Stimulated activated CD4-positive, alpha-beta T cell treated with anti-CD3 and anti-CD28 coated beads, Interleukin-1b, Interleukin-23, amount 100 ng/mL, for 24 hours (primary cell): ENCODE results near the gene BTNL9.
"Not testable (repeated sequence)": the region's sequence is repeated elsewhere in the genome, so short reads cannot be mapped to it uniquely, and the experiment has no call there.

Experiments used
- DNase-seq, 4 experiments: peaks; one replicate each; pipeline ENCODE4 v3.0.0-alpha.2; 2020; ENCODE audit warnings: low read depth in 4 of 4, low spot score in 1 of 4

Gene BTNL9

DNA sequence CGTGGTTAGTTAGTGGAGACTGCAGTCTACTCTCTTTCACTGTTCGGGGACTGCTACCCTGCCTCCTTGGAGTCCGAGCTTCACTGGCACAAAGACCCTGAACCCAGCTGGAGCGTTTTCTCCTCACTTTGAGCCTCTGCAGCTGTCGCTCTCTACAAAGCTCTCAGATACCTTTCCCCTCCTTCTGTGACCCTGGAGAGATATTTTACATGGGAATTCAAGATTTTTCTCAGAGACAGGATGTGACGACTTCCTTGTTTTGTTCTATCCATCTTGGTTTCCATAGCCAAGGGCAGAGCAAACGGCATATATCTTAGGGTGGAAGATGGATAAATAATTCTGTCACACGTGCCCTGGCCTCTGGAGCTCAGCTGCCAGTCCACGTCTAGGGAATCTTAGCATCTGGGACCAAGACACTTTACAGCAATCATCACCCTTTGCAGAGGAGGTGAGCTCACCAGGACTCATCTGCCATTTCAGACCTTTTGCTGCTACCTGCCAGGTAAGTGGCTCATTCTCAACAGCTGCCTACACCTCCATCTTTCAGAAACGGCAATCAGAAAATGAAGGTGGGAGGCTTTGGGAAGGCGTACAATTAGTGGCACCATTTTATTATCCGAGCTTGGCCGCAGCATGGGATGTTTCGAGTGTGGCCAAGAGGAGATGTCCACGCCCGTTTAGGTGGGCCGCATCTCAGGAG is at the start of gene BTNL9:
TSS of gene BTNL9 (plus strand) at position 336 of the 700 bp plus-strand sequence. CDS start 5,224 bp downstream, outside the sequence.
- no peak for DNase-seq

DNA sequence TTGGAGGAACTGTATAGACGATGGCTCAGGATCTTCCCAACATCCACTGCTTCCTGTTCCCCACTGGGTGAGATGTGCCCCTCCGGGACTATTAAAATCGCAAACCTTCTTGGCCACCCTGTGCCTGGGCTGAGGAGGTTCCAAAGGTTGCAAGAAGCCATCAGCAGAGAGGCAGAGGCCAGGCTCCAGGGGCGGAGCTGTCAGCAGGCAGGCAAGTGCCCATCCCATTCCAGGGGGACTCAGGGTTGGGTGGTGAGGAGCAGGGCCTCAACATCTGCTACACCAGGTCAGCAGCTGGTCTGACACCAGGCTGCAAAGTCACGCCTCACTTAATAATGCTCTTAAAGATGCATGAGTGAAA is 49.2 kb upstream of the BTNL9 start:
- no peak for DNase-seq

DNA sequence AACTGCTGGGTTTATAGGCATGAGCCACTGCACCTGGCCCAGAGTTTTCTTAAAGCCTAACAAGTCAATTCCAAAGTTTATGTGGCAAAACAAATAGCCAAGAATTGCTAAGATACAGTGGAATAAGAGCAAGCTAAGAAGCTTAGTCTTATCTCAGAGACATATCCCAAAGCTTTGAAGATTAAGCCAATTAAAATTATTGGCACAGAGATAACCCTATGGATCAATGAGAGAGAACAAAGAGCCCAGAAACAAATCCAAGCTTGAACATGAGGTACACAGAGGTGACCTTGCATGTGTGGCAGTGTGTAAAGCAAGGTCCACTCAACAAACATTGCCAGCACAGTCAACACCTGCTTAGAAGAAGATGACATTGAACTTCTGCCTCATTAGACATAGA is 38.1 kb upstream of the BTNL9 start:
- no peak for DNase-seq

DNA sequence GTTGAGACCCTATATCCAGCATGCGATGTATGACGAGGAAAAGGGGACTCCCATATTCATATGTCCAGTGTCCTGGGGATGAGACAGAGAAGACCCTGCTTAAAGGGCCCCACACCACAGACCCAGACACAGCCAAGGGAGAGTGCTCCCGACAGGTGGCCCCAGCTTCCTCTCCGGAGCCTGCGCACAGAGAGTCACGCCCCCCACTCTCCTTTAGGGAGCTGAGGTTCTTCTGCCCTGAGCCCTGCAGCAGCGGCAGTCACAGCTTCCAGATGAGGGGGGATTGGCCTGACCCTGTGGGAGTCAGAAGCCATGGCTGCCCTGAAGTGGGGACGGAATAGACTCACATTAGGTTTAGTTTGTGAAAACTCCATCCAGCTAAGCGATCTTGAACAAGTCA is 34.3 kb upstream of the BTNL9 start:
- no peak for DNase-seq

DNA sequence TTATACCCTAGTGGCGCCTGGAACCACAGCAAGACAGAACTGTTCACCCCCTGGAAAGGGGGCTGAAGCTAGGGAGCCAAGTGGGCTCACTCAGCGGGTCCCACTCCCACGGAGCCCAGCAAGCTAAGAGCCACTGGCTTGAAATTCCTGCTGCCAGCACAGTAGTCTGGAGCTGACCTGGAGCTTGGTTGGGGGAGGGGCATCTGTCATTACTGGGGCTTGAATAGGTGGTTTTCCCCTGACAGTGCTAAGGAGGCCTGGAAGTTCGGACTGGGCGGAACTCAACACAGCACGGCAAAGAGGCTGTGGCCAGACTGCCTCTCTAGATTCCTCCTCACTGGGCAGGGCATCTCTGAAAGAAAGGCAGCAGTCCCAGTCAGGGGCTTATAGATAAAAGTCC is 31.9 kb upstream of the BTNL9 start:
- no peak for DNase-seq

DNA sequence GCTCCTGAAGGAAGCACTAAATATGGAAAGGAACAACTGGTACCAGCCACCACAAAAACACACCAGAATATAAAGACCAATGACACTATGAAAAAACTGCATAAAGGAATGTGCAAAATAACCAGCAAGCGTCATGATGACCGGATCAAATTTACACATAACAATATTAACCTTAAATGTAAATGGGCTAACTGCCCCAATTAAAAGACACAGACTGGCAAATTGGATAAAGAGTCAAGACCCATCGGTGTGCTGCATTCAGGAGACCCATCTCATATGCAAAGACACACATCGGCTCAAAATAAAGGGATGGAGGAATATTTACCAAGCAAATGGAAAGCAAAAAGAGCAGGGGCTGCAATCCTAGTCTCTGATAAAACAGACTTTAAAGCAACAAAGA is 30.0 kb upstream of the BTNL9 start:
- not testable (repeated sequence) for DNase-seq

DNA sequence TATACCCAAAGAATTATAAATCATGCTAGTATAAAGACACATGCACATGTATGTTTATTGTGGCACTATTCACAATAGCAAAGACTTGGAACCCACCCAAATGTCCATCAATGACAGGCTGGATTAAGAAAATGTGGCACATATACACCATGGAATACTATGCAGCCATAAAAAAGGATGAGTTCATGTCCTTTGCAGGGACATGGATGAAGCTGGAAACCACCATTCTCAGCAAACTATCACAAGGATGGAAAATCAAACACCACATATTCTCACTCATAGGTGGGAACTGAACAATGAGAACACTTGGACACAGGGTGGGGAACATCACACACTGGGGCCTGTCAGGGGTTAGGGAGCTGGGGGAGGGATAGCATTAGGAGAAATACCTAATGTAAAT is 25.4 kb upstream of the BTNL9 start:
- not testable (repeated sequence) for DNase-seq

DNA sequence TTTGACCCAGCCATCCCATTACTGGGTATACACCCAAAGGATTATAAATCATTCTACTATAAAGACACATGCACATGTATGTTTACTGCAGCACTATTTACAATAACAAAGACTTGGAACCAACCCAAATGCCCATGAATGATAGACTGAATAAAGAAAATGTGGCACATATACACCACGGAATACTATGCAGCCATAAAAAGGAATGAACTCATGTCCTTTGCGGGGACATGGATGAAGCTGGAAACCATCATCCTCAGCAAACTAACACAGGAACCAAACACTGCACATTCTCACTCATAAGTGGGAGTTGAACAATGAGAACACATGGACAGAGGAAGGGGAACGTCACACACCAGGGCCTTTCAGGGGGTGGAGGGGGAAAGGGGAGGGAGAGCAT is 22.6 kb upstream of the BTNL9 start:
- not testable (repeated sequence) for DNase-seq

DNA sequence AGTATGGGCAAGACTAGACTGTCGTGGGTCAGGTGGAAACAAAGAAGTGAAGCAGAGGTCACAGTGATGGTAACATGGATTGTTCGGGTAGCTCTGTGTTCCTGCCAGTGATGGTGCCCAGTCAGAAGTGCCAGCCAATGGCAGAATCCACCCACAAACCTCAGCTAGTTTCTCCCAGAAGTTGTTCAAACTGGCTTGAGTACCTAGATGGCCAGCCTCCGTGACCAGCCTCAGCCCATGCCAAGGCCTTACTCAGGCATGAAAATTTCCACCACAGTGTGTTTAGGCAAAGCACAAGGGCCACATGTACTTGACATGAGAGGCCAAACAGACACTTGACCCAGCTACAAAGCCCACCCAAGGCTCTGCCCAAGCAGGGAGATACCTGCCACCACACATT is 19.4 kb upstream of the BTNL9 start:
- DNase-seq = no peak

DNA sequence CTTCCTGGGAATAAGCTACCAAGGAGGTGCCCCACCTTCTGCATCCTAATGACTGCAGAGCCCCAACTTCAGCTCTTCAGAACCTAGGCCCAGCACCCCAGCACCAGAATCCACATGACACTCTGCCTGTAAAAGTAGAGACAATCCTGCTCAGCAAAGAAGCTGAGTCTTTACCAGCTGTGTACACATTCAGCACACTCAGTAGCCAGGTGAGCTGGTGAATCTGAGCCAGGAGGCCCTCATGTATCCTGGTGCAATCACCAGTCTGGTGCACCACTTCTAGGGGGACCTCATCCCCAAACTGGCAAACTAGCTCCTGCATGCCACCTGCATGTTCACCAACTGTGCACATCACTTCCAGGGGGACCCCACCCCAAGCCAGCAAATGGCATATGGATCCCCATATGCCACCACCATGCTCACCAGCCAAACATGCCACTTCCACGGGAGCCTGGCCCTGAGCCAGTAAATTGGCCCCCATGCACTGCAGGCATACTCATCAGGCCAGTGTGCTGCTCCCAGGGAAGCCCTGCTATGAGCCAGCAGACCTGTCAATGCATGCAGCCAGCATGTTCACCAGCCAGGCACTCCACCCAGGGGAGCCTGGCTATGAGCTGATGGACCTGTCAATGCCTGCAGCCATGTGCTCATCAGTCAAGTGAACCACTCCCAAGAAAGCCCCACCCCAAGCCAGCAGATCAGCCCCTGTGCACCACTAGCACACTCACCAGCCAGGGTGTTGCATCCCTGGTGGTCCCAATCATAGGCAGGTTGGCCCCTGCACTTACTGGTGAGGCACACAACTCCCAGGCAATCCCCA is 15.6 kb upstream of the BTNL9 start:
- DNase-seq = no peak

DNA sequence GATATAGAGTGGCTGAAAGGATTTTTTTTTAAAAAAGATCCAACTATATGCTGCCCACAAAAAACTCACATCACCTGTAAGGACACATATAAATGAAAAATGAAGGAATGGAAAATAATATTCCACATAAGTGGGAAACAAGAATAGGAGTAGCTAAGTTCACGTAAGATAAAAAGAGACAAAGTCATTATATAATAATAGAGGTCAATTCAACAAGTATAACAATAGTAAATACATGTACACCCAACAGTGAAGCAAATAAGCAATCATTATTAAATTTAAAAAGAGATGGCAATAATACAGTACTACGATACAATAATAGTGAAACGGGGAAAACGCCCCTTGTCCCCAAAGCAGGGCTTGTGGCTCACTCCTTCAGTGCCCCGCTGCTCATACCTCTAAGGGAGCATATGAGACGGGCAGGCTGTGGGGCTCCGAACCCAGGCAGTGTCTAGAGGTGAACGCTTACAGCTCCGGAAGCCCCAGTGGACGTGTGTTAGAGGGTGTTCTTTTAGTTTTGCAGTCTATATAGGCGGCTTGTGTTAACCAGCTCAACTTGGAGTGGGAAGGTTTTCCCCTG is 12.5 kb upstream of the BTNL9 start:
- no peak for DNase-seq

DNA sequence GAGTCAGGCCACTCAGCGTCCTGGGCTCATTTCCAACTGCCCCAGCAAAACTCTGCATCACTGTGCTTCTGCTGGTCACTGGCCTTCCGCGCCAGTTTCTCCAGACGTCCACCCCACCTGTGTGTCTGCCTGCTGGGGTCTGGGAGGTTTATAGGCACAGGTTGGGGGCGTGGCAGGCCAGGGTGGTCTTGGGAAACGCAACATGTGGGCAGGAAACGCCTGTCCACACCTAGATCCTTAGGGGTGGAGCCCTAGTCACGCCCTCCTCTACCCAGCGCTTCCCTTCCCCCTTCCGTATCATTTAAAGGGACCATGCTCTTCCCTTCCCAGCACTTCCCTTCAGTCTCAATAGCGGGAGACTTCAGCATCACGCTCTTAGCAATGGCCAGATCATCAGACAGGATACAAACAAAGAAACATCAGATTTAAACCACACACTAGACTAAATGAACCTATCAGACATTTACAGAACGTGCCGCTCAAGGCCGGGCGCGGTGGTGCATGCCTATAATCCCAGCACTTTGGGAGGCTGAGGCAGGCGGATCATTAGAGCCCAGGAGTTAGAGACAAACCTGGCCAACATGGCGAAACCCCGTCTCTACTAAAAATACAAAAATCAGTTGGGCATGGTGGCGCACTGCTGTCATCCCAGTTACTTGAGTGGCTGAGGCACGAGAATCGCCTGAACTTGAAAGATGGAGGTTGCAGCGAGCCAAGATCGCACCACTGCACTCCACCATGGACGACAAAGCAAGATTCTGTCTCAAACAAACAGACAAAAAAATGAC is 11.8 kb upstream of the BTNL9 start:
- DNase-seq = no peak

DNA sequence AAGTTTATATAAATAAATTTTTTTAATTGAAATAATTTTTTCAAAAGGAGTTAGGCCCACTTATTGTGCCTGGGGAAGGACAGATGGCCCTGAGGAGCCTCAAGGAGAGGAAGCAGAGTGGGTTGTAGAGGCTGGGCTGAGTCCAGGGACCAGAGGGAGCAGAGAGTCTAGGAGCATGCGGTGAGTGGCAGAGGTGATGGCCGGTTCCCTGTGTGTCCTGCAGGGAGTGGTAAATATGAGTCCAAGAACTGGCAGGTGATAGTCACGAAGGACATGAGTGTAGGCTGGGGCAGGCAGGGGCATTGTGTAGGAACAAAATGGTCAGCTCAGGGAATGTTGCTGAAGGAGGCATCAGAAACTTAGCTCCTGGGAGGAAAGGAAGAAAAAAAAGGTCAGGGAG is 8.3 kb upstream of the BTNL9 start:
- no peak for DNase-seq

DNA sequence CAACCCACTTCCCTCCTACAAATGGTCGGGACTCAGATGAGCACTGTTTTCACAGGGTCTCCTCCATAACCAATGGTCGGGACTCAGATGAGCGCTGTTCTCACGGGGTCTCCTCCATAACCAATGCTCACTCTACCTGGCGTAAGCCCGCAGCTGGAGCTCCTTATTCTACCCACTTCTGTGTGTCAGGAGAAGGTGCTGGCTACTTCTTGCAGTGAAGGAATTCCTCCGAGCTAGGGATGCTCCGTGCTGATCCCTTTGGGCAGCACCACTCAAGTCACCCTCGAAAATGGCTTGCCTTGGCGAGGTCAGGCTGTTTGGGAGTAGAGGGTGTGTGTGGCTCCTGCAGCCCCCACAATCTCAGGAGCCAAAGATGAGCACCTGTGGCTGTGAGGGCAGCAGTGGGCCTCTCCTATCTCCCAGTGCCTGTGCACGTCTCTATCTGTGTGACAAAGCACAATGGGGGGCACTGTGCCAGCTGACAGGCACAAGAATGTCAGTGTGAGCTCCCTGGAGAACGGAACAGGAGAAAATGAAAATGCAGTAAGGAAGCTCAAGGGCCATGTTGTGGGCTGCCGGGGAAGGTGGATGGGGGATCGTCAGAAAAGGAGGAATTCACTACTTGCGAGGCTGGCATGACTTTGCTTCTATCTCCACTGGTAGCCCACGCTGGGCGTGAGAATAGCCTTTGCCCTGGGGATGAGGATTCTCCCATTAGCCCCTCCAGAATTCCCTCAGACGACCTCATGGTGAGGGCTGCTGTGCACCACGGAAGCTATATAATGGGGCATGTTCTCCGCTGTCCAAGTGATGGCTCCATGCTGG is 3.9 kb upstream of the BTNL9 start:
- no peak for DNase-seq

DNA sequence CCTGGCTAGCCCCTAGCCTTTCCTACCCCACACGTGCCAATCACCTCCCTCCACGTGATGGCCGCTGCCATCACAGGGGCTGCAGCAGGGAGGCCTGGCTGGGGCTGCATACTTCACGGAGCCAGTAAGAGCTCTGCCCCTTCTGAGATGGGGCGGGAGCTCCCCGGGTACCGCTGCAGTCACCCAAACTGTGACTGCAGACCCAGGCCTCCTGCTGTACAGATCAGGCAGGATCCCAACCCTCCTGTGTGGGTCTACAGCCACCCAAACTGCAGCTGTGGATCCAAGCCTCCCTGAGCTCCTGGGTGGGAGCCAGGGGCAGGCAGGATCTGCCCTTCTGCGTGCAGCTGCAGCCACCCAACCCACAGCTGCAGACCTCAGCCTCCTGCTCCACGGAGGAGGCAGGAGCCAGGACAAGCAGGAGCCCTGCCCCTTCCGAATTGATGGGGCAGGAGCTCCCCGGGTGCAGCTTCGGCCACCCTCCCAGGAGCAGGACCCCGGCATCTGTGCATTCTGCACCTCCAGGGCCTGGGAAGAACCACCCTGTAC is 3.2 kb upstream of the BTNL9 start:
- no peak for DNase-seq

DNA sequence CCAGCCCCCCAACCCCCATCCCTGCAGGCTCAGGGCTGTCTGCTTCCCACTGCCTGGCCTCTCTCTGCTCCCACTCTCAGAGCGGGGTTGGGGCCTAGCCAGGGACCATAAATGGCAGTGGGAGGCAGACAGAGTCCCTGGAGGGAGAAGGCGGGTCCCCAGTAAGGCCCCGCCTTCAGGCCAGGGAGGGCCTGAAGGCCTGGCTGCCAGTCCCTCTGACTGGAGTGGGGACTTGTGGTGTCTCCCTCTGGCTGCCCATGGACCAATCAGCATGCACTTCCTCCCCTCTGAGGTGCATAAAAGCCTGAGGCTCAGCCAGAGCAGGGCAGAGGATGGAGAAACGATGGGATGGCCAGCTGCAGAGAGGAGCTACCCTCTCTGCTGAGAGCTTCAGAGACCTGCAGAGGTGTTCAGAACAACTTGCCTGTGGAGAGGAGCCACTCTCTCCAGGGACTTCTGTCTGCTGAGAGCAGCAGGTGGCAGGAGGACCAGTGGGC is 2.7 kb upstream of the BTNL9 start:
- no peak for DNase-seq

DNA sequence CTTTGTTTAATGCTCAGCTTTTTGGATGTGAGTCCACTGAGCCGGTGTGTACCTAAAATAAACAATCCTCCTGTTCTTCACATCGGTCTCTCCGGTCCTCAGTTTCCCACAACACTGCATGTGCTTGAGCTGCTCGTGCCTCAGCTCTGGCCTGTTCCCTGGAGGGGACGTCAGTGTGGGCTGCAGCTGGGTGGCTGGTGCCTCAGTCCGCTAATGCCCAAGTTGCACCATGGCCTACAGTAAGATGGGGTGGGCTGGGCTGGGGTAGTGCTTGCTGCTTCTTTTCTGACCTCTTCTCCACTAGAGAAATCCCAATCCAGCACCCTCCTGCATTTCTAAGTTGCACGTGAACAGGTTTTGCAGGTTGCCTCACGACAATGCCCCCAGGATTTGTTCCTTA is 595 bp upstream of the BTNL9 start:
- no peak for DNase-seq

DNA sequence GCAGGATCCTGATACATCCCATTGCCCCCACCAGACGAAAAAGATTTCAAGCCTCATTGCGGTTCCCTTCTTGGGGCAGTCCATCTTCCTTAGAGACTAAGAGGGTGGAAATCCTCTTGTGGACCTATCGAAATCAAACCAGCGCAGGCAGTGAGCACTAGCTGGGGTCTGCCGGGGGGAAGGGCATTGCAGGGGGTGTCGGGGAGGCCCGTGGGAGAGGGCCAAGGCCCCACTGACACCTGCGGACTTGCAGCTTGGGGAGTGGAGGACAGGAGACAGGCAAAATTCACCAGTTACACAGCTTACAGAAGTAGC is 522 bp downstream of the BTNL9 start:
- DNase-seq = no peak

DNA sequence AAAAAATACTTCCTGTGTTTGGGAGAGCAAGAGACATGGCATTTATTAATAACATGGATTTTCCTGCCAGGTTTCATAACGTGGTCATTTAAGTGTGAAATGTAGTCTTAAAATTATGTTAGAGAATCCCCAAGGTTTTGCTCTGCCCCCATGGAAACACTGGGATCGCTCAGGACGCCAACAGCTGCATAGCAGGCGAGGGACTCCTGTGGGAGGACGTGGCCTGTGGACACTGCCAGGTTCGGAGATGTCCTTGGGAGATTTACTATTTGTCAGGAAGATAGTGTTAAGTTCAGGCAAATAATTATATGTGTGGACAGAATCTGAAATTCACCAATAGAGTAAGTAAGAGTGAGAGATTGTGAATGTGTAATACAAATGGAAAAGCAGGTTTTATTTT is 977 bp downstream of the BTNL9 start:
- DNase-seq = no peak

DNA sequence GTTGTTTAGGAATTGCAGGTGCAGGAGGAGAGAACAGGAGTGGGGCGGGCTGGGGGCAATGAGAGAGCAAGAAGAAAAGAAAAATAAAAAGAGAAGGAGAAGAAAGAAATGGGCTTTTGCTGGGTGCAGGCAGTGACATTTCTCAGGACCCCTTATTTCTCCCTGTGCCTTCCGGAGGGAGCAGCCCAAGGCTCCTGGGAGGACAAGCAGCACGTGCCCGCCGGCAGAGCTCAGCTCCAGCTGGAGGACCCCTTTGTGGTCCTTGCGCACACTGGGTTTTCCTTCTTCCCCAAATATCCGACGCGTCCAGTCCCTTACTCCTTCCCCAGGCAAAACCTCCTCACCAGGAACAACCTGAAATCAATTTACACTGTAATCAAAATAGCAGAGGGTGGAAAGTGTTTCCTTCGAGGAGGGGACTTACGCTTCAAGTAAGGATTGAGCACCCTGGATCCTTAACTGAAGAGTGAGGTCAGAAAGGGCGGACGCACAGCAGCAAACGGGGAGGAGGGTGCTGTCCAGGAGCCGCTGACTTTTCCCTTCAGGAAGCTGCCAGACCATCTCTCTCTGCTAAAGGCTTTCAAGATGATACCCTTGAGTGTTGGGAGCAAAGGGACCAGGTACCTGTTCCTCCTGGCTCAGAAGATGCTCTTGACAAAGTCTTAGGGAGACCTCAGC is 2.1 kb downstream of the BTNL9 start:
- DNase-seq = no peak
